T-helper 9 cell (primary cell): ENCODE measurements around the gene SLC10A6.
"Not testable (repeated sequence)": the region's sequence is repeated elsewhere in the genome, so short reads cannot be mapped to it uniquely, and the experiment has no call there.

Experiments
- DNase-seq: peaks from one replicate; pipeline ENCODE4 v3.0.0-alpha.2; 2020
- total RNA-seq, 2 donors: gene quantifications; one replicate each; lab custom pipeline; 2026; lab: John Stamatoyannopoulos, UW

The SLC10A6 gene
- 0 reads per million in 2 donors for total RNA-seq

- DNase-seq = no peak
These were observed at the start of gene SLC10A6 for GRCh38 chr4:86848732-86849619. TSS of gene SLC10A6 (minus strand) at chr4:86849384. CDS start at chr4:86849115, 269 bp downstream.

DNA sequence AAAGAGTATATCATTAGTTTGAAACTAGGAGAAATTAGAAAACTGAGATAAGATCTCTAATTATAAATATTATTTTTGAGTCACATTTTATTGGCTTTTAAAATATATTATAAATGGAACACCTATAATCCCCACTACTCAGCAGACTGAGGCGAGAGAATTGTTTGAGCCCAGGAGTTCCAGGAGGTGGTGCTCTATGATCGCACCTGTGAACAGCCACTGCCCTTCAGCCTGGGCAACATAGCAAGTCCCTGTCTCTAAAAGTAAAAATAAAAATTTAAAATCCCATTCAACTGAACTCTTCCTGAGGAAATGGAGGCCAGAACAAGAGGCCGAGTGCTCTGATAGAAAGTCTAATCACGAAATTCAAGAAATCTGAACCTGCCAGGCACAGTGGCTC lies 49.4 kb upstream of the SLC10A6 start:
- DNase-seq = no peak

GRCh38 chr4:86896596-86896995 lies 47.4 kb upstream of the SLC10A6 start:
- DNase-seq = no peak

GRCh38 chr4:86895692-86896488 lies 46.7 kb upstream of the SLC10A6 start:
- no peak for DNase-seq

DNA sequence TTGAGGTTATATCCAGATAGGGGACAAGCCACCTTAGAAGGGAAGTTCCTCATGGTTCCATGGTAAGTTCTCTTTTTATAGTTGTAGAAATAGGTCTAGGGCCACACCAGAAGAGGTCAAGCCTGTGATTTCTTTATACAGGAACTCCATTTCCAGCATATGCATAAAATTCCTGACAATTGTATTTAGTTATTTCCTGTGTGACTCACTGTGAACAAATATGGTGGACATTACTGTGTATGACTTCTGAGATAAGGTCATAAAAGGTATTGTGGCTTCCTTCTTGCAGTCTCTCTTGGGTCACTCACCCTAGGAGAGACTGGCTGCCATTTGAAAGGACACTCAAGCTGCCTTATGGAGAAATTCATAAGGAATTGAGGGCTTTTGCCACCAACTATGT lies 45.3 kb upstream of the SLC10A6 start:
- DNase-seq = no peak

DNA sequence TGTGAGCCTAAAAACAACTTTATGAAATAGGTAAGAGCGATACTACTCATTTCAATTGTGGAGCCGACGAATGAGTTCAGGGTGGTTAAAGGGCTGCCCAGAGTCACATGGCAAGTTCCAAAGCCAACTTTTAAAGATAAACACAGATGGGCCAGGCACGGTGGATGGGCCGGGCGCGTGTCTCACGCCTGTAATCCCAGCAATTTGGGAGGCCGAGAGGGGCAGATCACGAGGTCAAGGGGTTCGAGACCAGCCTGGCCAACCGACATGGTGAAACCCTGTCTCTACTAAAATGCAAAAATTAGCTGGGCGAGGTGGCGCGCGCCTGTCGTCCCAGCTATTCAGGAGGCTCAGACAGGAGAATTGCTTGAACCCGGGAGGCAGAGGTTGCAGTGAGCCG lies 44.0 kb upstream of the SLC10A6 start:
- DNase-seq = no peak

- DNase-seq = no peak
These were observed 43.4 kb upstream of the SLC10A6 start for GRCh38 chr4:86892636-86892960.

GRCh38 chr4:86891762-86892635 lies 42.8 kb upstream of the SLC10A6 start, which contains the start of gene C4orf36:
TSS of gene C4orf36 (minus strand) at chr4:86892422. CDS start at chr4:86891520, 902 bp downstream.
- peak; percentile 5 for DNase-seq

- DNase-seq = no peak
These were observed 41.6 kb upstream of the SLC10A6 start for GRCh38 chr4:86890790-86891189.

- no peak for DNase-seq
These were observed 30.5 kb upstream of the SLC10A6 start for GRCh38 chr4:86879641-86880040.

DNA sequence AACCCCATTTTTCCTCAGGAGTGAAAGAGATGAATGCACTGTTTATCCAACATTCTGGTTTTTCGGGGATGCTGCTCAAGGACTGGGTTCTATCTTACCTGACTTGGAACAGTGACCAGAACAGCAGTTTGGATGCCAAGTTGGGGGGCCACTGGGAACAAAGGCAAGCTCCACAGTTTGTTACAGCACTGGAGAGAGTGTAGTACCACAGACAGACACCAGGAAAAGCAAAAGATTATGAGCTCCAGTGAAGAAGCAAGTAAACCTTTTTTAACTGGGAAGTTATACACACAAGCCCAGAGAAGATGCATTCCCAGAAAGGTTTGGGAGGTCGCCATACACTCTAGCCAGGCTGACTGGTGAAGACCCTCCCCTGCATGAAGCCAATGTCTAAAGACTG lies 29.5 kb upstream of the SLC10A6 start:
- DNase-seq = no peak

DNA sequence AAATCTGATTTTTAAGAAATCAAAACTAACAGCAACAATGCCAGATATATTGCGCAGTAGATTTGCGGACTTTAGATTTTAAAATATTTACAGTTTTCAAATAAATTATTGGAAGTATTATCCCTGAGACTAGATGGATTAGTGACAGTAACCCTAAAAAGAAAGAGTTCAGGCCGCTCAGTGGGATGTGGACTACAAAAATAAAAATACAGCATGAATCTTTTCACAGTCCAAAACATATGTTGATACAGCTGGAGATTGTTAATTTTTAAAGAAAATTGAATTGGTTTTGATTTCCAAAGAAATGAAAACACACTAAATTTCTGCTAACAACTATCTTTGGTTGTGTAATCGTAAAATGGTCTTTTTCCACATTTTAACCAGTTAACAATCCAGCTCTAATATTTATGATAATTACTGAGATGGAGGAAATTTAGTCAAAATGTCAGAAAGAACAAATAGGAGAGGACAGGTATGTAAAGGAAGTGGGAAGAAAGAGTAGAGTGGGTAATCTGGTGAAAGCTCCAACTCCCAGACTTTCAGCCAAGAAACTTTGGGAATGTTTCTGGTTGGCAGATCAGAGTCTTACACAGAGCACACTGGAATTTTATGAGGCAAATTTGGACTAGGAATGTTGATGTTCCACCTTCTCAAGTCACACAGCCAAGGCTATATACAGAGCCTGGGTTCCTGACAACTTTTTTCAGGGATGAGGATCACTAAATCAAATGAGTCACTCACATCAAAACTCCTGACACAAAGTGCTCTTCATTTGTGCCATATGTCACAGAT lies 27.9 kb upstream of the SLC10A6 start:
- no peak for DNase-seq

DNA sequence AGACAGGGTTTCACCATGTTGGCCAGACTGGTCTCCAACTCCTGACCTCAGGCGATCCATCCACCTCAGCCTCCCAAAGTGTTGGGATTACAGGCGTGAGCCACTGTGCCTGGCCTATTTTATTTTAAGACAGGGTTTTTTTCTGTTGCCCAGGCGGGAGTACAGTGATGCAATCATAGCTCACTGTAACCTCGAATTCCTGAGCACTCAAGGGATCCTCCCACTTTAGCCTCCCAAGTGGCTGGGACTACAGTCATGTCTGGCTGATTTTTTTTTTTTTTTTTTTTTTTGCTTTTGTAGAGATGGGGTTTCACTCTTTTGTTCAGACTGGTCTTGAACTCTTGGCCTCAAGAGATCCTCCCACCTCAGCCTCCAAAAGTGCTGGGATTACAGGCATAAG lies 26.3 kb upstream of the SLC10A6 start:
- DNase-seq = not testable (repeated sequence)

- DNase-seq = no peak
These were observed 23.0 kb upstream of the SLC10A6 start for GRCh38 chr4:86872135-86872534.

- DNase-seq = no peak
These were observed 21.4 kb upstream of the SLC10A6 start for GRCh38 chr4:86870442-86871069.

GRCh38 chr4:86857341-86858052 lies 8.3 kb upstream of the SLC10A6 start:
- DNase-seq = no peak

DNA sequence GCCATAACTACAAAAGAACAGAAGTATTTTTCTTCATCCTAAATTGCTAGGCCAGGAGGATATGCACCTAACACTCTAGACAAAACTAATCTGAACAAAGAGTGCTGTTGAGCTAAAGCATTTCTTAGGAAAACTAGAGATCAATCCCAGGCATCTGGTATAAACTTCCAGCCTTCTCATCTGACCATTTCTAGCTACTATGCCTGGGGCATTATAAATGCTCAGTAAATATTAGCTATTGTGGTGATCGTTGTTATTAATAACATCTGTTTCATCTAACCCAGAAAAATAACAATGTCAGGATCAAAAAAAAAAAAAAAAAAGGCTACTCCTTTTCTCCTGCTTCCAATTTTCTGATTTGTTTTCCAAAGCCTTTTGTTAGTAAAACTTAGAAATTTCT lies 7.7 kb upstream of the SLC10A6 start:
- no peak for DNase-seq

DNA sequence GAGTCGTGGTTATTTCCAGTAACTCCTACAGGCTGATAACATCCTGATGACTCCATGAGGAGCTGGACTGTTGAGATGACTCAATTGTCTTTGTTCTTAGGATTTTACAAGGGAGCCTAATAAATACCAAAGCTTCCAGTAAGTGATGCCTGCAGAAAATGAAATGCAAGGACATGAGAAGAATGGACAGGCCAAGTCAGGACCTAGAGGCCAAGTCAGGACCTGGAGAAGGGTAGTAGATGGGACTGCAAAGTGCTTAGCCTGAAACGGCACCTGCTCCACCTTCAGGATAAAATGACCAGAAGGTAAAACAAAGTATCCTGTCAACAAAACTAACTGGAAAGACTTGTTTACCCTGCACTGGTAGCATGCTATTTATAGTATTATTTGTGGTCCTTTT lies 6.4 kb upstream of the SLC10A6 start:
- DNase-seq = no peak

DNA sequence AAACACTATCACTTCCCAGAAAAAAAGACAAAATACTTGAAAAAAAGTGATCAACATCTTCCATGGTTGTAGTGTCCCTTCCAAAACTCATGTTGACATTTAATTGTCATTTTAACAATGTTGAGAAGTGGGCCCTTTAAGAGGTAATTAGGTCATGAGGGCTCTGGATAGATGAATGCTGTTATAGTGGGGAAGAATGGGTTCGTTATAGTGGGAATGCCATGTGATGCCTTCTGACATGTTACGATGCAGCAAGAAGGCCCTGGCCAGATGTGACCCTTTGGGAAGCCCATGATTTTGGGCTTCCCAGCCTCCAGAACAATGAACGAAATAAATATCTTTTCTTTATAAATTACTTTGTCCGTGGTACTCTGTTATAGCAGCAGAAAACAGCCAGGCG lies 4.0 kb upstream of the SLC10A6 start:
- no peak for DNase-seq

DNA sequence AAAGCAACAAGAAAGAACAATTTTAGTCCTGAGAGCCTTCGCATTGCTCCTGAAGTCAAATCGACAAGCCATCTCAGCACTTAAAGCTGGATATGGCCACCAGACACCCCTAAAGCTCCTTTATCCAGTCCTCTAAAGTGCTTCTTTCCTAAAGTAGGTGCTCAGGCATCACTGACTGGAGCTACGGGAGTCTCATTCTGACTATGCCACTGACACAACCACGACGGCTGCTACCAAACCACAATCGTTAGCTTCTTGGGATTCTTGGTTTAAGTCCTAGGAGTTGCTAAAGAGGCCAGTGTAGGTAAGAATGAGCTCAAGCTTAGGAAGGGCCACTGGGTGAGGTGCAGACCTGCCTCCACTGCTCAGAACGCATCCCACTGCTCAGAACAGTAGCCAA lies 1.0 kb downstream of the SLC10A6 start:
- DNase-seq = no peak

DNA sequence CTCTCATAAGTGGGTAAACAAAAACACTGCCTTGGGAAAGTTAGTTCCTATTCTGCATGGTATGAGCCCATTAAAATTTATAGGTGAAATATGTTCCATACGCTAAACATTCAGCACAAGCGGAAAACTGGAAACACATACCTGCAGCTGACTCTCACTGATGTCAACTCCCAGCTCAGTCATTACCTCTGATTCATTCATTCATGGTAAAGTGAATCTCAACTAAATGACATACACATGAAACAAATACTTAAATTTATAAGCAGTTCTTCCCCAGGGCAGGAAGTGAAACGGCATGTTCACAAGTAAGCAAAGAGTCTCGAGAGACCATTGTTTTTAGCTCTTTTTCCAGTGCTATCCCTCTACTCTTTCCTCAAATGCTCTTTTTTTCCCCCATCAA lies 1.6 kb downstream of the SLC10A6 start:
- DNase-seq = no peak
